Measurements from ENCODE around the gene SIRT3.
"Not testable (repeated sequence)": the region's sequence is repeated elsewhere in the genome, so short reads cannot be mapped to it uniquely, and the experiment has no call there.

SIRT3 gene

DNA sequence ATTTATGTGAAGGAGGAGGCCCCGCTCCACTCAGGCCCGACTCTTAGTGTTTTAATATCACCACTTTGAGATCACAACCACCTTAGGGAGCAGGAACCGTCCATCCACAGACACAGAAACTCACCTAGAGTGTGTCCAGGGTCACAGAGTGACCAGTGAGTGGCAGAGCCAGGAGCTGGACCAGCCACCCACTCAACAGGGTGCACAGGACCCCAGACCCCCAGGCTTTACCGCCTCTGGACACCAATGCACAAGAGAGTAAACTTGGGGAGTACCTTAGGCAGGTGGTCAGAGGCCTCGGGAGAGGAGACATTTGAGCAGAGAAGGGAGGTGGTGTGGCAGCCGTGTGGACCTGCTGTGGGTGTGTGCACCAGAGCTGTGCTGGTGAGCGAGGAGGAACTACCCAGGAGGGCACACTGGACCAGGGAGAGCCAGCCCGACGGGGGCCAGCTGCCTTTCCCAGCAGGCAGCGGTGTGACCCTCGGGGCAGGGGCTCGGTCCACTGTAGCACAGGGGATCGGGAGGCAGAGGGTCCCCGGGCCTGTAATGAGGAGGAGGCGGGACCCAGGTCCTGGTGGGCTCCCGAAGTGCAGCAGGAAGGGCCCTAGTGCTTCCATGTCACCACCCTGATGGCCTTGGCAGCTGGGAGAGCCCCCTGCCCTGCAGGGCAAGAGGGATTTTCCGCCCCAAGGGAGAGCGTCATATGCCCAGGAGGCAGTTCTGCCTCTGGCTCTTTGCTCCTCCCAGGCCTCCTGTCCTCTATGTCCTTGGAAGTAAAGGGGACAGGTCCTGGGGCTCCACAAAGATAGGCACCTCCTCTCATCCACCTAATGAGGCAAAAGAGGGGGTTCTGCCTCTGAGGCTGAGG is 34.5 kb upstream of the SIRT3 start:
- DNase-seq: no peak

DNA sequence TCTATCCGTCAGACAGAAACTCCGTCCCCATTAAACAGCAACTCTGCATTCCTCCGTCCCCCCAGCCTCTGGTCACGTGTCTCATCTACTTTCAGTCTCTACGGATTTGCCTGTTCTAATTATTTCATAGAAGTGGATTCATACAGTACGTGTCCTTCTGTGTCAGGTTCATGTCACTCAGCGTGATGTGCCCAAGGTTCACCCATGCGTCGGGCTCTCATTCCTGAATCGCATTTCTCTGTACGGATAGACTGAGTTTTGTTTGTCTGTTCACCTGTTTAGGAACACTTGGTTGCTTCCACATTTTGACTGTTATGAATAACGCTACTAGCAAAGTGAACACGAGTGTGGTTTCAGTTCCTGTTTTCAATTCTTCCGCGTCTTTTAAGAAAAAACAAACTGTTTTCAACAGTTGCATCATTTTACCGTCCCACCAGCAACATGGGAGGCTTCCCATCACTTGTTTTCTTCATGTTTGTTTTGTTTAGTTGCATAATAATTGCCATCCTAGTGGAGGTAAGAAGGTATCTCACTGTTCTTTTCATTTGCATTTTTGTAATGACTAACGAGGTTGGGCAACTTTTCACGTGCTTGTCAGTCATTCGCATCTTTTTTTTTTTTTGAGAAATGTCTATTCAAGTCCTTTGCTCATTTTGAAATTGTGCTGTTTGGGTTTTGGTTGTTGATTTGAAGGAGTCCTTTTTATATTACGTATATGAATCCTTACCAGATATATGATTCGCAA is 33.2 kb upstream of the SIRT3 start:
- no peak for DNase-seq

DNA sequence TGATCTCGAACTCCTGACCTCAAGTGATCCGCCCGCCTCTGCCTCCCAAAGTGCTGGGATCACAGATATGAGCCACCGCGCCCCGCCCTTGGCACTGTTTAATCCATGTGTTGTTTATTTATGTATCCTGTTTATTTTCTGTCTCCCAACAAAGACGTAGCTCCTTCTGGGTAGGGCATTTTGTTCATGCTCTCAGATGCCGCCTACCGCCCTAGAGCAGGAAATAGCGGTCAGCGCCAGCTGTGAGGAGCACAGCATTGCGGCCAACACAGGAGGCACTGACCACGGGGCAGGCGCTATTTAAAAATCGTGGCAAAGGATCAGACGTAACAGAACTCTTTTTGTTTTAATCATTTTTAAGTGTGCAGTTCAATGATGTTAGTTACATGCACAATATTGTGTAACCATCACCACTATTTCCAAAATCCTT is 32.6 kb upstream of the SIRT3 start:
- not testable (repeated sequence) for DNase-seq

DNA sequence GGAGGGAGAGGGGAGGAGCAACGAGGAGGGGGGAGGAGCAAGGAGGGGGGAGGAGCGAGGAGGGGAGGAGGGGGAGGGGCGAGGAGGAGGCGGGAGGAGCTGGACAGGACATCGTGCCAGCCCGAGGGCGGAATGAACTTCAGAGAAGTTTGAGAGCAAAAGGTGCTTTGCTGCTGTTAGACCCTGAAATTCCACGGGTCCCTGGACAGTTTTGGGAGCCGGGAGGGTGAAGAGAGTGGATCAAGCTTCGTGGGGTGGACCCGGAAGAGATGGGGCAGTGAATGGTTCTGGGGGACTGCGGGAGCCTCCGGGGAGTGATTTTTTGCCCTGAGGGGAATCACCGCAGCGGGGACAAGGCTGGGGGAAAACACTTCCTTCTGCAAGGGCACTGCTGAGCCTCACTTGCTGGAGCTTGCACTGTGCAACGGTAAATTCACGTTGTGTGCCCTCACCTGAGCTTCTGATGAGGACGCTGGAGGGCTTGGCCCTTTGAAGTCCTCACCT is 31.4 kb upstream of the SIRT3 start:
- no peak for DNase-seq

DNA sequence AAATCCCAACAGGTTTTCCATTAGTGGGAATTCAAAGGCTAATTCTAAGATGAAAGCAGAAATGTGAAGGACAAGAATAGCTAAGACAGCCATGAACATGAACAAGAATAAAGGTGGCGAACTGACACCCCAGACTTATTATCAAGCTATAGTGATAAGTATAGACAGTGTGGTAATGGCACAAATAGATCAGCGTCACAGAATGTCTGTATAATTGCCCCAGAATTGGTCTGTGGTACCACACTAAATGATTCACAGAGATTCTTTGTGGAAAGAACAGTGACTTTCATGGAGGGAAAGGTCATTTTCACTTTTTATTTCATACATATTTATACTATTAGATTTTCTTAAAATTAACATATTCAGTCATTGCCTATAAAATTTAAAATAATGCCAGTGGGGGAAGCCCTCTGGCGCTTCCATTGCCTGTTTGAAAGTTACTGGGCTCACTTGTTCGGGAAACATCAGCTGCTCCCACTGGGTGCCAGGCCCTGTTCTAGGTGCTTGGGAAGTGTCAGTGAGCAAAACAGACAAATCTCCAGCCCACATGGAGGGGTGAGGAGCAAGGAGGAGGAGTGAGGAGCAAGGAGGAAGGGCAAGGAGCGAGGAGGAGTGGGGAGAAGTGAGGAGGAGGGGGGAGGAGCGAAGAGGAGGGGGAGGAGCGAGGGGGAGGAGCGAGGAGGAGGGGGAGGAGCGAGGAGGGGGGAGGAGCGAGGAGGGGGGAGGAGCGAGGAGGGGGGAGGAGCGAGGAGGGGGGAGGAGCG is 30.7 kb upstream of the SIRT3 start:
- no peak for DNase-seq

DNA sequence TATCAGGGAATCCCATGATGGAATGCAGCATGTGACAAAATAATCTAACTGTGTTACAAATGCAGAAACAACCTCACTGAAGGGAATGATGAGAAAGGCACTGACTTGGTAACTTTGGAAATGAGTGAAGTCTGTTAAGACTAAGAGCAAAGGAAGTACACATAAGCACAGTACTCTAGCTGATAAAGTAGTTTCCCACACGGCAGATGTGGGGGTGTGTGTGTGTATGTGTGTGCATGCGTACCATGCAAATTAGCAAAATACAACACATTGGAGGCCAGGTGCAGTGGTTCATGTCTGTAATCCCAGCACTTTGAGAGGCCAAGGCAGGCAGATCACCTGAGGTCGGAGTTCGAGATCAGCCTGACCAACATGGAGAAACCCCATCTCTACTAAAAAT is 25.5 kb upstream of the SIRT3 start:
- no peak for DNase-seq

DNA sequence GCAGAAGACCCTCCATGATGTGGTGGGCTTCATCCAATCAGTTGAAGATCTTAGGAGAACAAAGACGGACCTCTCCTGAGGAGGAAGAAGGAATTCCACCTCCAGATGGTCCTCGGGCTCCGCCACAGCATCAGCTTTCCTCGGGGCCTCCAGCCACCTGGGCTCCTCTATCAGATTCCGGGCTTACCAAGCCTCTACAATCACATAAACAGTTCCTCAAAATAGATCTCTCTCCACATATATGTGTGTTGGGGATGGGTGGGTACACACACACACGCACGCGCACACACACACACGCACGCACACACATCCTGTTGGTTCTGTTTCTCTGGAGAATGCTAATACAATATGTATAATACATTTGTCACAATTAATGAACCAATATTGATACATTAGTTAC is 23.3 kb upstream of the SIRT3 start:
- DNase-seq: no peak

DNA sequence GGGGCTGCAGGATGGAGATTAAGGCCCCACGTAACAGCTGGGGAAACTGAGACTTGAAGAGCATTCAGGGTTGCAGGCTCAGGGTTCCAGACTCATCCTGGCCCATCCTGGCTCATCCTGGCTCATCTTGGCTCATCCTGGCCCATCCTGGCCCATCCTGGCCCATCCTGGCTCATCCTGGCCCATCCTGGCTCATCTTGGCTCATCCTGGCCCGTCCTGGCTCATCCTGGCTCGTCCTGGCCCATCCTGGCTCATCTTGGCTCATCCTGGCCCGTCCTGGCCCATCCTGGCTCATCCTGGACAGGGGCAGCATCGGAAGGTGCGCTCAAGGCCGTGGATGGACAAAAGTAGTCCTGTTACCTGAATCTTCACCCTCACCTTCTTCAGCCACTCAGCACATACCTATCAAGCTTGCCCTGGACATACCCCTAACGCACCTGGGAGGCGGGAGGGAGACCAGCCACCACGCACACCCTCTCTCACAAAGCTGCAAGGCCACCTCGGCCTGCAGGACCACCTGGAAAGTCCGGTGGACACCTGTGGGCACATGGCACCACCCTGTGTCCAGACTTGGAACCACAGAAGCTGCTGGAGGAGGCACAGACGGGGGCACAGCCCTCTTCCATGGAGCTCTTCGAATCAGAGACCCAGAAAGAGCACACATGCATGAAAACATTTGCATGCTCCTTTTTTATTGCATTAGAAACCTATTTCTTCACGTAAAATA is 21.8 kb upstream of the SIRT3 start:
- no peak for DNase-seq

DNA sequence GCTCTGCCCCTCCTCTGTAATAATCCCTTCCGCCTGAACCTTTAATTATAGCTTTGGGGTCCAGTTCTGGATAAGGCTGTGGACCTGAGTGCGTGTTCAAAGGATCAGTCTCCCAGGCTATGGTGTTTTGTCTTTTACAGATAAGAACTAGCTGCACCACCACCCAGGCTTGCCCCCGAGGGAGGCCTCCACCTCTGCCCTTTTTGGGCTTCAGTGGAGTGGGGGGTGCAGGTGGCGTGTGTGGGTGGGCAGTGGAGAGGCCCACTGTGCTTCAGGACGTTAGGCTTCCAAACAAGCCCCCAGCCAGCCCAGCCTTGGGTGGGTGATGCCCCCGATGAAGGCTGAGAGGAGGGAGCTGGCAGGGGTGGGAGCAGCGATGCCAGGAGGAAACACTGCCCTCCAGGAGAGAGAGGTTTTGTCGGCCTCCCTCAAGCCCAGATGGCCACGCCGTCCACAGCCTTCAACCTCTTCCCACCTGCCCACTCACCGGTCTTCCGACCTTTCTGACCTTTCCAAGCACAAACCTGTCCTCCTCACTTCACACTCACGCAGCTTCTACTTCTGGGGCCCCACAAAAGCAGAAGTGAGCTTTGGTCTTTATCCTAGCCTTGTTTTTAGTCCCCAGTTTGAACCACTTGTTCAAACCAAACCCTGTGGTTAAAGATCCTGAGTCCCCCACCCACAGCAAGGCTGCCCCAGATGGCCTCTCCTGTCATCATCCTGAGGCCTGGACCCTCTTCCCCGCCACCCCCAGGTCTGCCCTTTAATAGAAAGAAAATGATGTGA is 21.0 kb upstream of the SIRT3 start:
- no peak for DNase-seq

DNA sequence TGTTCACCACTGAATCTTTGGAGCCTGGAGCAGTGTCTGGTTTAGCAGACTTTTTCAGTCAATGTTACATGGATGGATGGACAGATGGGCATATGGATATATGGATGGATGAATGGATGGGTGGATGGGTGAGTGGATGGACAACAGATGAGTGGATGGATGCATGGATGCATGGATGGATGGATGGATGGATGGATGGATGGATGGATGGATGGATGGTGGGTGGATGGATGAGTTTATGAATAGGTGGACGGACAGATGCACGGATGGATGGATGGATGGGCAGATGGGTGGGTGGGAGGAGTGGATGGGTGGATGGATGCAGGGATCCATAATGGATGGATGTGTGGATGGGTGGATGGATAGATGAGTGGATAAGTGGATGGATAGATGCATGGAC is 19.7 kb upstream of the SIRT3 start:
- DNase-seq: no peak

DNA sequence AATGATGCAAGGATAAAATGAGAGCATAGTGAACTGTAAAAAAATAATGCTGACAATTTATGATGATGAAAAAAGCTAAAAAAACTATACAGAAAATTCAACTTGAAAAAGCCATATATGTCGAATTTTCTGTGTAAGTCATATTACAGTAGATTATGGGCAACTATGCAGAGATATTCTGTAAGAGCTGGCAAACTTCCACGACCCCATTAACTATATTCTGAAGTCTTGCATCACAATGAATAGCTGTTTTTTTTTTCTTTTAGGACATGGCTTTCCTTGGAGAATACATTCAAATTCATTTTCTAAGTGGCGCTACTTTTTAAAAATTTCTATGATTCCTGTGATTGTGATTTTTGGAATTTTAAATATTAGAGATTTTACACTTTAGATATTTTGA is 19.0 kb upstream of the SIRT3 start:
- no peak for DNase-seq

DNA sequence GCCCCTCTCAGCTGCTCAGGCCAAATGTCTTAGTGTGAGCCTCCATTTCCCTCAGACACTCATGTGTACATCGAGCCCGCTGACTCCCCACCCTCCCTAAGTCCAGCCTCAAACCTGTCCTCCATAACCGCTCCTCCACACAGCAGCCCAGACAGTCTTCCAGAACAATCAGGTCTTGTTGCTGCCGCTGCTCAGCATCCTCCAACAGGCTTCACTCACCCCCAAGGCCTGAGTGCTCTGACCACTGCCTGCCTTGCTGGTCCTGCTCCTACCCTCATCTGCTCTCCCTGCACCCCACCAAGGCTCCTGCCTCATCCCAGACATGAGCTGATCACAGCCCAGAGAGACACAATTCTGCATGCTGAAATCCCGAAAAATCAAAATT is 17.7 kb upstream of the SIRT3 start:
- no peak for DNase-seq

DNA sequence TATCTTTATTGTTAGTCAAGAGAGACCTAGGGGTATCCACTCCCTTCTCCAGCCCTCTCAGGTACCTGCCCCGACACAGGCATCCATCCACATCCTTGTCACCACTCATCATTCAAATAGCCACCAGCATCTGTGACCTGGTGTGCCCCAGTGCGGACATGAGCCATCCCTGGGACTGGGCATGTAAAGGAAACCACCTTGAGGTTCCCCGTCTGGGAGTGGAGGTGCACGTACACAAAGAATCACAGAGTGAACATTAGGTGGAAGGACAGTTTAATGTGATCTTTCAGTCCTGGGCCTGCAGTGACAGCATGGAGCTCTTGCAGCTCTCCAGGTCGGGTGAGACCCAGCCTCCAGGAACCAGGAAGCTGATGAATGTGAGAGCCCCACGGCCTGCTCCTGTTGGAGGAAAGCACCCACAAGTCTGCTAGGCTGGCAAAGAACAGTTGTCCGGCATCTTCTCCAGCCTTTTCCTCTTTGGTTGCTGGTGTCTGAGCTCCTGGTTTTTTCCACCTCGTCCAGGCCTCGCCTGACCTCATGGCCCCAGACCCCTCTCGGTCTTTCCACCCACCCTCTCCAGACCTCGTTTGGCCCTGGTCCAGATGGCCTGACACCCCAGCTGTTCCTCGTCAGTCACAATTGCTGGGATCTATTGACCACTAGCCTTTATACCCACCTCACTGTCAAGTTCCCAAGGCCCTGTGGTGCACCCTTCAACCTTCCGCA is 17.2 kb upstream of the SIRT3 start:
- DNase-seq: no peak

DNA sequence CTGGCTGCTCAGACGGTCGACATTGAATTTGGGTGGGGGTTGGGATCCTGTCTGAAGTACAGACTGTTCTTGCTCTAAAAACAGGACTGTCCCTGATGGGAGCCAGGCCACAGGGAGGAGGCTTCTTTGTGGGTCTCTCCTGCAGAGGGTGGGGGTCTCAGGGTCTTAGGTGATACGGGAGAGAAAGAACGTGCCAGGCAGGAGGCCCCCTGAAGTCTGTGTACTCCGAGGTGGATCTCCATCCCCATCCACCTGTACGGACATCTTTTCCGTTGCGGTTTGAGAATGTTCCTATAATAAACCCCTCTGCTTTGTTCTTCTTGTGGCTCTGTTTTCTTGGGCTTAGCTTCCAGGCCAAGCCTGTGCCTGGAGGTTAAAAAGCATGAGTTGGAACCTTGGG is 16.5 kb upstream of the SIRT3 start:
- no peak for DNase-seq

DNA sequence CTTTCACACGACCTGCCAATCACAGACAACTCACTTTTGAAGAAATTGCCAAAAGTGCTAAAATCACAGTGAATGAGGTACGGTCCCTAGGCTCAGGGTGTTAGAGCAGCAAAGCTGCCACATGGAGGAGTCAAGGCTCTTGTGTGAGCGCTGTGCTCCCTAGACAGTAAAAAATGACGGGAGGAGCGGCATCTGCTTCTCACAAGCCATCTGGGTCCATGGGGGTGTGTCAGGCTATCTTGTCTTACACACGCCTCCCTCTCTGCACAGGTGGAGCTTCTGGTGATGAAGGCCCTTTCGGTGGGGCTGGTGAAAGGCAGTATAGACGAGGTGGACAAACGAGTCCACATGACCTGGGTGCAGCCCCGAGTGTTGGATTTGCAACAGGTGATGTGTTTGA is 15.4 kb upstream of the SIRT3 start:
- no peak for DNase-seq

DNA sequence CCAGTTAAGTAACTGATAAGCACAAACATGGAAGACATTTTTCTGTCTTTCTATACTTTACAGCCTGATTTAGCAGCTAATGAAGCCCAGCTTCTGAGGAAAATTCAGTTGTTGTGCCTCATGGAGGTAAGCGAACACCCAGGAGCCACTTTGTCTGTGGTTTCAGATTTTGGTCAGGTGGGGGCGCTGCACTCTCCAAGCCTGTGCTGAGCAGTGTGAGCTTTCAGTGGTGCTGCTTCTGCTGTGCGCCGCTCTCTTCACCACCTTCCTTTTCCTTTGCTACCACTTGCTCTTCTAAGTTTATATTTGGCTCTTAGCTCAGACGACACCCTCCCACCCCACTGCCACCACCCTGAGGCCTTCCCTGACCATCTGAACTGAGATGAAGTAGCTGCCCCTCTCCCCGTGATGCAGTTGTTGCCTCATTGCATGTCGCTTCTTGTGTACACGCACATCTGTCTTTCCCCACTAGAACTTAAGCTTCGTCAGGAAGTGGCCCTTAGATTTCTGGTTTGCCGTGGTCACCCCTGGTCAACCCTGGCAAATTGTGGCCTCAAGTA is 14.7 kb upstream of the SIRT3 start:
- DNase-seq: no peak

DNA sequence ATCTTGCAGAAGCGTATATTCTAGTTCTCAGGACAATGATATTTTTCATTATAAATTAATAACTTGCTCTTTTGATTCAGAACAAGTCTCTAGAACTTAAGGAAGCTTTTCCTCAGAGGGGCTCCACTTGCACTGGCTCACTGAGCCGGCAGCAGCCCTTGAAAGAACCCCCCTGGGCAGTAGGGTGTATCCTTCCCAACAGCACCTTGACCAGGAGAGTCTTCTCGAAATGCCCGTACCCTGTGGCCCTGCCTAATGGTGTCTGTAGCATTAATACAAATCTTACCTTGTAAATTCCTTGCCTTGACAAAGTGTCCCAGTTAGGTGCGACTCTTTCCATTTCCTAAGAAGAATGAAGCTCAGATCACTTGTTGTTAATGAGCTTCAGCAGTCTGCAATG is 14.1 kb upstream of the SIRT3 start:
- DNase-seq: no peak

DNA sequence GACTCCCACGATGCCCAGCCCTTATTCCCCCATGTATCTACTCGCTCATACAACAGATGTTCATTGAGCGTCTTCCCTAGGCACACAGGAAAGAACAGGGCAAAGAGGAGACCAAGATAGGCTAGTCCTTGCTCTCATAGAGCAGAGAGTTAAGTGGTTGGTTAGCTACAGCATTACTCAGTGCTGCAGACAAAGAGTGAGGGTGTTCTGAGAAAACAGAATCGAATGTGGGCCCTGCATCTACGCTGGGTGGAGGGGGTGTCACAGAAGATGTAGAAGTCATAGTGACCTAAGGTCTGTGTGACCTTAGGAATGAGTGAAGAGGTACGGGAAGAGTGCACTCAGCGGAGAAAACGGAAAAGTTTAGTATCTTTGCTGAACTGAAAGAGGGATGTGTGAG is 12.9 kb upstream of the SIRT3 start:
- no peak for DNase-seq

DNA sequence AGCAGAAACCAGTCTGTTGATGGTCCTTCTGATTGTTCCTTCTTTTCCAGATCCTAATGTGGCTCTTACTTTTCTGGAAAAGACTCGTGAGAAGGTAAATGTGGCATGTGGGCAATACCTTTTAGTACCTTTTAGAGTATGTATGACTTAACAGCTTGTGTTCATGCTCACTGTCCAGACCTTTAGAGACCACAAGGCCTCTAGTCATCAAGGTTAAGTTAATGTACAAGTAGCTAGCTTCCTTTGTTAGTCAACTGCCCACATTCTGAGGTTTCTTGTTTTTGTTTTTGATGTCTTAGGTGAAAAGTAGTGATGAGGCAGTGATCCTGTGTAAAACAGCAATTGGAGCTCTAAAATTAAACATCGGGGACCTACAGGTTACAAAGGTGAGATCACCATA is 8.2 kb upstream of the SIRT3 start:
- no peak for DNase-seq

DNA sequence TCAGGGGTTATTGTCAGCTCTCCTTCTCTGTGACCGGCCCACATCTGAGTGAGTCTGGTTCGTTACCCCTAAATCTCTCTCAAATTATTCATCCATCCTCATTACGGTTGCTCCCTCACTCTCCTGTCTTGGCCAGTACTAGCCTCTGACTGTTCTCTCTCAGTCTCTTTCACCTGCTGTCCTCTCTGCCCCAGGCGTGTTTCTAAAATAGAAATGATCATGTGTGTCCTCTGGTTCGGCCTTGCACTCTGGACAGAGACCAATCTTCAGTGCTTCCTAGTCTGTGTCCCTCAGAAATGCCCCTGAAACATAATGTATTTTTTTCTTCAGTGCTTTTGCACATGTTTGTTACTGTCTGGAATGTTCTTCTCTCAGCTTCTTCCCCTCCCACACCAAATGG is 5.5 kb upstream of the SIRT3 start:
- no peak for DNase-seq

DNA sequence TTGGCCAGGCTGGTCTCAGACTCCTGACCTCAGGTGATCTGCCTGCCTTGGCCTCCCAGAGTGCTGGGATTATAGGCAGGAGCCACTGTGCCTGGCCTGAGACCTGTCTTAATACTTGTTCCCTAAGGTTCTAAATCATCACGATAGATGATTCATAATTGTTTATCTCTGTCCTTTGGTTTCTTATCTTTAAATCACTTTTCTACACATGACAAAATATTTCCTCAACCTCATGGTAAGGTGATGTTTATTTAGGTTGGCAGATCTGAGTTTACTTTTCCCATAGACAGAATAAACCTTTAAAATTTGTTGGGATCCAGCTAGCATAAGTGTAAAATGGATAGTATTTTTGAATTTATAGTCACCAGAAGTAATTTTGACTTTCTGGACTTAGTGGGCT is 4.2 kb upstream of the SIRT3 start:
- DNase-seq: no peak
